Thoracic aorta (tissue), 2 donors: ENCODE data around the gene SEMA3D. TPM values are rescaled to one million over a fixed set of nuclear protein-coding genes. Genes with fewer than 3 reads are reported as not detected.

Source experiments
- ATAC-seq: fragments of 150-250 bp; one replicate; pipeline ENCODE4 v1.8.0; 2017; ENCODE audit warnings: low read depth; ENCODE audit not compliant: insufficient number of reproducible peaks, low FRiP score
- DNase-seq: peaks from one replicate; pipeline ENCODE4 v3.0.0-alpha.2; 2020; ENCODE audit warnings: low spot score
- H3K27ac ChIP-seq, 2 donors: fragments of 200-600 bp; sonication (generic); 1 replicate in 1 of 2; 2 replicates in 1 of 2; pipeline ENCODE4 v1.5.1; 2016; ENCODE audit warnings: mild to moderate bottlenecking in 2 of 2, moderate library complexity in 2 of 2
- H3K27me3 ChIP-seq: fragments of 200-600 bp; sonication (generic); replicated peaks from 2 replicates; pipeline ENCODE4 v1.6.0; 2016; ENCODE audit warnings: mild to moderate bottlenecking; ENCODE audit not compliant: insufficient read depth
- H3K36me3 ChIP-seq: fragments of 200-600 bp; sonication (generic); one replicate; pipeline ENCODE4 v1.5.1; 2016
- H3K4me1 ChIP-seq, 2 donors: fragments of 200-600 bp; sonication (generic); 1 replicate in 1 of 2; 2 replicates in 1 of 2; pipeline versions ENCODE4 v1.5.1 to v1.6.0; 2016; ENCODE audit warnings: low read depth in 2 of 2, mild to moderate bottlenecking in 1 of 2; ENCODE audit not compliant: control insufficient read depth in 1 of 2
- H3K4me3 ChIP-seq: fragments of 200-600 bp; sonication (generic); 2 replicates; pipeline ENCODE4 v1.5.1; 2016; ENCODE audit warnings: mild to moderate bottlenecking
- H3K9me3 ChIP-seq: fragments of 200-600 bp; sonication (generic); 2 replicates; pipeline ENCODE4 v1.5.1; 2016
- total RNA-seq, 2 donors: library from RNA; depleted of rRNA; stranded (reverse); fragments of >200 nt; gene quantifications; one replicate each; pipeline versions ENCODE4 v1.1.0 to v1.2.3, GENCODE V29; 2016
- TF ChIP-seq, protein P1 (sequence below): fragments of 200-600 bp; sonication (generic); IDR thresholded peaks from one replicate; pipeline ENCODE4 v1.5.1; 2019; ENCODE audit warnings: antibody characterized with exemption

The SEMA3D gene
- total RNA-seq, 2 donors from 2014 or later = 18.5 to 22.8 TPM

DNA sequence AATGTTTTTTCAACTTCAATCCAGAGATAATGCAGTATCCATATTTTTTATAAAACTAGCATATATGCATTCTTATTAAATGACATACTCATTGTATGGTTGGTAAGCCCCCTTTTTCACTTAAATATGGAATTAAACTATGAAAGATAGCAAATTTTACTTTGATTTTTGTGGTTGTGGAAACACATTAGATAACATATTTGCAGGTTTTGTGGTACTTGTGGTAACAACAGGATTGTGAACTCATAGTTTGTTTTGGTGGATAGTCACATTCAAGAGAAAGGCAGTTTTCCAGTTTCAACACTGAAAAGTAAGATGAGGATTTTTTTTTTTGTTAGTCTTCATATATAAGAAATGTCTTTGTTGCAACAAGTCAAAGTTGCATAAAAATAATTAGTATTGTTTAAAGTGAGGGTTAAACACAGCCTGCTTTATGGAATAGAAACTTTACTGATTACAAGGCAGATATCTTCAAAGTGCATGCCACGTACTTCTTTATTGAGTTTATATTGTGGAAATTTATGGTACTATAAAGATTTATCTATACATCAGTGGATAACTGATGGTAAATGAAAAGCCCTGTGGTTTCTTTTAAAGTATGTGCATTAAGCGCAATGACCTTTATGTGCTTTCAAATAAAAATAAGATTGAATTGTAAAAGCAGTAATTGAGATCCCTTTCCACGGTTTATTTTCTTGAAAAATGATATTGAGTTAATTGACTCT is 39.7 kb upstream of the SEMA3D start:
- Histone ChIP-seq H3K4me3 (no peak overlapping the region), H3K27me3 (no peaks in the 10 kb centered on the region), H3K36me3 (no peaks in the 10 kb centered on the region), H3K27ac (no peak overlapping the region), H3K9me3 (no peaks in the 10 kb centered on the region), H3K4me1 (no peaks in the 10 kb centered on the region)
- no peak for DNase-seq
- TF ChIP-seq, protein P1, sequence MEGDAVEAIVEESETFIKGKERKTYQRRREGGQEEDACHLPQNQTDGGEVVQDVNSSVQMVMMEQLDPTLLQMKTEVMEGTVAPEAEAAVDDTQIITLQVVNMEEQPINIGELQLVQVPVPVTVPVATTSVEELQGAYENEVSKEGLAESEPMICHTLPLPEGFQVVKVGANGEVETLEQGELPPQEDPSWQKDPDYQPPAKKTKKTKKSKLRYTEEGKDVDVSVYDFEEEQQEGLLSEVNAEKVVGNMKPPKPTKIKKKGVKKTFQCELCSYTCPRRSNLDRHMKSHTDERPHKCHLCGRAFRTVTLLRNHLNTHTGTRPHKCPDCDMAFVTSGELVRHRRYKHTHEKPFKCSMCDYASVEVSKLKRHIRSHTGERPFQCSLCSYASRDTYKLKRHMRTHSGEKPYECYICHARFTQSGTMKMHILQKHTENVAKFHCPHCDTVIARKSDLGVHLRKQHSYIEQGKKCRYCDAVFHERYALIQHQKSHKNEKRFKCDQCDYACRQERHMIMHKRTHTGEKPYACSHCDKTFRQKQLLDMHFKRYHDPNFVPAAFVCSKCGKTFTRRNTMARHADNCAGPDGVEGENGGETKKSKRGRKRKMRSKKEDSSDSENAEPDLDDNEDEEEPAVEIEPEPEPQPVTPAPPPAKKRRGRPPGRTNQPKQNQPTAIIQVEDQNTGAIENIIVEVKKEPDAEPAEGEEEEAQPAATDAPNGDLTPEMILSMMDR = no peak
- no peak for ATAC-seq

DNA sequence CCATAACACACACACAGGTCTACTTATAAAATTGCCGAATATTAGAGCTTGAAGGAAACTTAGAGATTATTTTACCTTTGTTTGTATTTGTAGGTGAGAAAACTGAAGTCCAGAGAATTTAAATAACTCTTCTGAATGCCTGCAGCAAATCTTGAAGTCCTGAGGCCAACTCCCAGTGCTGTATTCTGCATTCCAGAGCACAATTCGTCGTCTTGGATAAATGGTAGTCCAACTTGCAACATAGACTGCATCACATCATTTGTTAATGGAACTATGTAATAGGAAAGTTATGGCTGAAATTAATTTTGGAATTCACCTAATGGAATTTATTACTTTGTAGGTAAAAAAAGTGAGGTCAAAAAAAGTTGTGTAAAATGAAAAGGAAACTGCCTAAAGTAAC is 37.3 kb upstream of the SEMA3D start:
- TF ChIP-seq, protein P1 = no peak
- H3K9me3 ChIP-seq = no peaks in the 10 kb centered on the region

DNA sequence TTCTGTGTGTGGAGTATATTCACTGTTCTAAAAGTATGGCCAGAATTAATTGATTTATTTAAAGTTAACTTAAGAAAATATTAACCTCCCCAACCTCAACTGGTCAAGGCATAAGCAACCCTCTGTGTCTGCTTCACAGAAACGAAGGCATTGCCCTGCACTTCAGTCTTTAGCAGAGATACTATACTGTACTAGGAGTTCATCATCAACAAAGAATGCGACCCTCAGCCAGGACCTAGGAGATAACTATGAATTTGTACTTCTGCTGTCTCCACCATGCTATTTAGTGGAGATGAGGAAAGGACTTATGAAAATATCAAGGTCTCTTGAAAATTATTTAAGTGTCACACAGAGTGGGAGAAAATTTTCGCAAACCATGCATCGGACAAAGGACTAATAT is 35.7 kb upstream of the SEMA3D start:
- DNase-seq (no peak), ATAC-seq (no peak)
- Histone ChIP-seq H3K4me3 (no peak overlapping the region), H3K9me3 (no peaks in the 10 kb centered on the region), H3K4me1 (no peaks in the 10 kb centered on the region), H3K27ac (no peak overlapping the region), H3K27me3 (no peaks in the 10 kb centered on the region), H3K36me3 (no peaks in the 10 kb centered on the region)
- TF ChIP-seq, protein P1 = no peak

More for the DNA sequence above, 37.3 kb upstream of the SEMA3D start:
- Histone ChIP-seq H3K4me3 (no peak overlapping the region), H3K4me1 (no peaks in the 10 kb centered on the region), H3K27me3 (no peaks in the 10 kb centered on the region), H3K27ac (no peak overlapping the region), H3K36me3 (no peaks in the 10 kb centered on the region)
- no peak for DNase-seq
- no peak for ATAC-seq

DNA sequence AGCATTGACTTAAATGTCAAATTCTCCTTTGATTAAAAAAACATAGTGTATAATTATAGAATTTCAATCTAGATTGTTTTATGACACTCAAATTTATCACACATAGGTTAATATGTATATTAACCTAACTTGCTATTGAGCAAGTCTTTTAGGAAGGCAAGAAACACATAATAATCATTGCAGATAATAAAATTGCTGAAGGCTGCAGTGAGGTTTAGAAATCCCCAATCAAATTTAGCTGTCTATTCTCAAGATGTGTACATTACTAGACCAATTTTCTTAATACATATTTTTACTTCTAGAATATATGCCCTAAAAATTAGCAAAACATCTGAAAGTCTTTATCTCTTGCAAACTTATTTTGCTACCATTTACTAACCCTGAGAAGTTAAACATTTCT is 34.9 kb upstream of the SEMA3D start:
- Histone ChIP-seq H3K27ac (no peak overlapping the region), H3K9me3 (no peaks in the 10 kb centered on the region), H3K27me3 (no peaks in the 10 kb centered on the region), H3K4me1 (no peaks in the 10 kb centered on the region), H3K36me3 (no peaks in the 10 kb centered on the region), H3K4me3 (no peak overlapping the region)
- ATAC-seq (no peak), DNase-seq (no peak)
- TF ChIP-seq, protein P1 = no peak

DNA sequence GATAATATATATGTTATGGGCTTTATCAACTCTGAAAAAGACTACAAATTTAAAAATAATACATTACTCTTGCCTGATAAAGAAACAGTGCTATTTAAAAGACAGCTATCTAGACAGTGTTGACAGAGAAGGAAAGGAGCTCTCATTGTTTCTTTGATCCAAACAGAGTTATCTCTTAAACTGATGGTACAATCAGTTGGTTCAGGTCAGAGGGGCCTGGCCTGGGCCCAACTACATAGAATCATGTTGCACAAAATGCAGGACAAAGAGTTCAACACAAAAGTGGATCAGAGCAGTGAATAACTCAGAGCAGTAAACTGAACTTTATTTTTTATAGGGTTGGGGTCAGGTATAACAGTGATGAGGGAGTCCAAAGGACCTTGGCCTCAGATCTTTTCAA is 33.8 kb upstream of the SEMA3D start:
- H3K9me3 ChIP-seq = no peaks in the 10 kb centered on the region
- TF ChIP-seq, protein P1 = no peak
- H3K27ac ChIP-seq = no peak overlapping the region
- H3K27me3 ChIP-seq = no peaks in the 10 kb centered on the region
- no peaks in the 10 kb centered on the region for H3K36me3 ChIP-seq
- H3K4me1 ChIP-seq = no peaks in the 10 kb centered on the region
- DNase-seq (no peak), ATAC-seq (no peak)
- no peak overlapping the region for H3K4me3 ChIP-seq
